Measurements from ENCODE around the gene STON2.

STON2 gene

GRCh38 chr14:81388336-81388735 lies 11.8 kb downstream of the STON2 start:
- TF ChIP-seq ZFP30 (CRISPR knock-in tag; IDR thresholded peaks at IDR 0.05) (no peak), CSDC2 (CRISPR knock-in tag; IDR thresholded peaks at IDR 0.05) (no peak), PPARA (CRISPR knock-in tag; IDR thresholded peaks at IDR 0.05; ENCODE audit: borderline replicate concordance) (no peak), ZNF565 (CRISPR knock-in tag; conservative IDR thresholded peaks at IDR 0.05; ENCODE audit: low read depth) (no peak), ISL1 (CRISPR knock-in tag; IDR thresholded peaks at IDR 0.05) (no peak), TOX (CRISPR knock-in tag; IDR thresholded peaks at IDR 0.05; ENCODE audit: borderline replicate concordance) (no peak)
- no peak for ATAC-seq

- ATAC-seq: no peak
- TF ChIP-seq BACH2 (CRISPR knock-in tag; IDR thresholded peaks at IDR 0.05; ENCODE audit: borderline replicate concordance) (no peak), PPARA (CRISPR knock-in tag; IDR thresholded peaks at IDR 0.05; ENCODE audit: borderline replicate concordance) (no peak), SNAI2 (CRISPR knock-in tag; IDR thresholded peaks at IDR 0.05) (no peak), ZNF8 (CRISPR knock-in tag; IDR thresholded peaks at IDR 0.05) (no peak), ZNF565 (CRISPR knock-in tag; conservative IDR thresholded peaks at IDR 0.05; ENCODE audit: low read depth) (no peak), PATZ1 (CRISPR knock-in tag; IDR thresholded peaks at IDR 0.05; ENCODE audit: borderline replicate concordance) (no peak), ZC3H10 (CRISPR knock-in tag; IDR thresholded peaks at IDR 0.05) (no peak), TOX (CRISPR knock-in tag; IDR thresholded peaks at IDR 0.05; ENCODE audit: borderline replicate concordance) (no peak), OSR1 (CRISPR knock-in tag; IDR thresholded peaks at IDR 0.05) (no peak), GLIS3 (CRISPR knock-in tag; IDR thresholded peaks at IDR 0.05) (no peak), POU6F1 (CRISPR knock-in tag; IDR thresholded peaks at IDR 0.05; ENCODE audit: borderline replicate concordance, low read depth) (no peak), ZFP3 (CRISPR knock-in tag; IDR thresholded peaks at IDR 0.05) (no peak), ZFP30 (CRISPR knock-in tag; IDR thresholded peaks at IDR 0.05) (no peak), CREB5 (CRISPR knock-in tag; IDR thresholded peaks at IDR 0.05; ENCODE audit: low read depth) (no peak), RARB (CRISPR knock-in tag; IDR thresholded peaks at IDR 0.05) (no peak), ARNTL (CRISPR knock-in tag; IDR thresholded peaks at IDR 0.05; ENCODE audit: borderline replicate concordance, low read depth) (no peak), TSHZ2 (CRISPR knock-in tag; IDR thresholded peaks at IDR 0.05) (no peak), ESRRG (CRISPR knock-in tag; IDR thresholded peaks at IDR 0.05) (no peak)
Measured at GRCh38 chr14:81386290-81386745, 13.8 kb downstream of the STON2 start.

- TF ChIP-seq SNAI2 (CRISPR knock-in tag; IDR thresholded peaks at IDR 0.05): no peak
- no peak for ATAC-seq
Measured at GRCh38 chr14:81385886-81386285, 14.2 kb downstream of the STON2 start.

GRCh38 chr14:81385419-81385818 lies 14.7 kb downstream of the STON2 start:
- ATAC-seq: no peak
- TF ChIP-seq OSR1 (CRISPR knock-in tag; IDR thresholded peaks at IDR 0.05): no peak
- TF ChIP-seq ESRRG (CRISPR knock-in tag; IDR thresholded peaks at IDR 0.05): no peak
- no peak for TF ChIP-seq ARNTL (CRISPR knock-in tag; IDR thresholded peaks at IDR 0.05; ENCODE audit: borderline replicate concordance, low read depth)
- TF ChIP-seq ZFP30 (CRISPR knock-in tag; IDR thresholded peaks at IDR 0.05): no peak
- no peak for TF ChIP-seq POU6F1 (CRISPR knock-in tag; IDR thresholded peaks at IDR 0.05; ENCODE audit: borderline replicate concordance, low read depth)
- TF ChIP-seq GLIS3 (CRISPR knock-in tag; IDR thresholded peaks at IDR 0.05): no peak
- TF ChIP-seq BACH2 (CRISPR knock-in tag; IDR thresholded peaks at IDR 0.05; ENCODE audit: borderline replicate concordance): no peak
- TF ChIP-seq RARB (CRISPR knock-in tag; IDR thresholded peaks at IDR 0.05): no peak
- TF ChIP-seq SNAI2 (CRISPR knock-in tag; IDR thresholded peaks at IDR 0.05): no peak
- TF ChIP-seq PATZ1 (CRISPR knock-in tag; IDR thresholded peaks at IDR 0.05; ENCODE audit: borderline replicate concordance): no peak
- TF ChIP-seq ISL1 (CRISPR knock-in tag; IDR thresholded peaks at IDR 0.05): no peak
- no peak for TF ChIP-seq ZFP3 (CRISPR knock-in tag; IDR thresholded peaks at IDR 0.05)
- TF ChIP-seq TOX (CRISPR knock-in tag; IDR thresholded peaks at IDR 0.05; ENCODE audit: borderline replicate concordance): no peak
- no peak for TF ChIP-seq TSHZ2 (CRISPR knock-in tag; IDR thresholded peaks at IDR 0.05)

Measured in SK-N-SH treated with all-trans-retinoic acid at 6 μM for 48 hours (cell line).